HepG2 (cell line): ENCODE measurements around the gene SETD1A. TPM values are rescaled to one million over a fixed set of nuclear protein-coding genes. Genes with fewer than 3 reads are reported as not detected.

Experiments used
- ARHGAP35 ChIP-seq: sonication (generic); formaldehyde crosslinking; IDR thresholded peaks from 2 replicates; pipeline ENCODE4 v1.9.0; 2022; ENCODE audit warnings: mild to moderate bottlenecking, inconsistent platforms, moderate library complexity, missing genetic modification reagents, borderline replicate concordance
- FOXP4 ChIP-seq: sonication (generic); formaldehyde crosslinking; IDR thresholded peaks from 2 replicates; pipeline ENCODE4 v1.4.0; 2020; ENCODE audit warnings: missing genetic modification reagents
- GATAD2A ChIP-seq: IDR thresholded peaks from 2 replicates; pipeline ENCODE4 v1.6.1; 2016
- HNF1B ChIP-seq: sonication (generic); formaldehyde crosslinking; IDR thresholded peaks from 2 replicates; pipeline ENCODE4 v1.5.1; 2020; ENCODE audit warnings: mild to moderate bottlenecking, moderate library complexity, missing genetic modification reagents
- KAT7 ChIP-seq: IDR thresholded peaks from 2 replicates; pipeline ENCODE4 v1.6.1; 2018; ENCODE audit warnings: borderline replicate concordance, missing compliant biosample characterization
- MXD1 ChIP-seq: sonication (generic); formaldehyde crosslinking; IDR thresholded peaks from 2 replicates; pipeline ENCODE4 v1.4.0; 2020; ENCODE audit warnings: mild to moderate bottlenecking, missing genetic modification reagents
- RBFOX2 ChIP-seq: fragments of 200-400 bp; formaldehyde crosslinking; IDR thresholded peaks from 2 replicates; pipeline ENCODE4 v1.6.1; 2017; ENCODE audit warnings: low read depth, mild to moderate bottlenecking, low read length
- SMAD3 ChIP-seq: sonication (generic); formaldehyde crosslinking; IDR thresholded peaks from 2 replicates; pipeline ENCODE4 v1.4.0; 2020; ENCODE audit warnings: missing genetic modification reagents
- YEATS2 ChIP-seq: sonication (generic); formaldehyde crosslinking; IDR thresholded peaks from 2 replicates; pipeline ENCODE4 v1.4.0; 2020; ENCODE audit warnings: missing genetic modification reagents, borderline replicate concordance
- ZBTB14 ChIP-seq: sonication (generic); formaldehyde crosslinking; IDR thresholded peaks from 2 replicates; pipeline ENCODE4 v1.4.0; 2020; ENCODE audit warnings: missing genetic modification reagents
- ZFX ChIP-seq: sonication (generic); formaldehyde crosslinking; IDR thresholded peaks from 2 replicates; pipeline ENCODE4 v1.4.0; 2020; ENCODE audit warnings: mild to moderate bottlenecking, low read depth, missing genetic modification reagents, moderate library complexity
- ZNF441 ChIP-seq: sonication (generic); formaldehyde crosslinking; IDR thresholded peaks from 2 replicates; pipeline ENCODE4 v1.7.0; 2021; ENCODE audit warnings: missing genetic modification reagents, borderline replicate concordance
- ZNF782 ChIP-seq: sonication (generic); formaldehyde crosslinking; IDR thresholded peaks from 2 replicates; pipeline ENCODE4 v1.4.0; 2020; ENCODE audit warnings: missing genetic modification reagents, mild to moderate bottlenecking, borderline replicate concordance
- polyA plus RNA-seq, 8 experiments: library from polyadenylated mRNA; depleted of rRNA in 3 of 8; stranded (reverse) in 7 of 8; unstranded in 1 of 8; fragments of >200 nt; fragmentation: Illumina TruSeq in 4 of 8; extraction: Trizol in 4 of 8; gene quantifications; 2 replicates each; pipeline versions ENCODE4 v1.2.1 to v1.2.3, GENCODE V29; 2011 to 2016; ENCODE audit warnings: low read depth in 4 of 8, missing spikeins in 1 of 8, mixed read lengths in 1 of 8; ENCODE audit not compliant: insufficient read depth in 1 of 8
- total RNA-seq, 5 experiments: library from RNA; depleted of rRNA; stranded (reverse); fragments of >200 nt; fragmentation: Illumina TruSeq; extraction: Trizol; gene quantifications; 2 replicates each; pipeline ENCODE4 v1.2.3, GENCODE V29; 2016; ENCODE audit warnings: low read depth in 1 of 5
- TF ChIP-seq, protein P1 (sequence below), 2 experiments: sonication (generic) in 1 of 2; formaldehyde crosslinking in 1 of 2; IDR thresholded peaks; 2 replicates each; pipeline versions ENCODE4 v1.5.1 to v1.6.1; 2011 to 2020; ENCODE audit warnings: borderline replicate concordance in 1 of 2, low read depth in 1 of 2, low read length in 1 of 2, mild to moderate bottlenecking in 1 of 2, missing genetic modification reagents in 1 of 2, moderate library complexity in 1 of 2
- TF ChIP-seq, protein P2 (sequence below), 2 experiments: sonication (generic) in 1 of 2; formaldehyde crosslinking in 1 of 2; IDR thresholded peaks; 2 replicates each; pipeline versions ENCODE4 v1.4.0 to v1.6.1; 2018 to 2020; ENCODE audit warnings: missing genetic modification reagents in 2 of 2, borderline replicate concordance in 1 of 2, low read depth in 1 of 2, mild to moderate bottlenecking in 1 of 2, missing biosample characterization in 1 of 2

Gene SETD1A
- total and polyA plus RNA-seq, 2 of the 13 experiments (the other 11 are each of a cell fraction or from before 2014, with no cell fraction given), result 3.8 to 5.6 TPM

- TF ChIP-seq YEATS2 (CRISPR knock-in tag) (peak; percentile 43; the same call in 1 of the 2 replicates), MXD1 (CRISPR knock-in tag) (0 out of 2 replicates have a peak, but pooled peaks have one; percentile 72), HNF1B (CRISPR knock-in tag) (peak; percentile 86; the same call in 1 of the 2 replicates), ZNF782 (CRISPR knock-in tag) (peak; percentile 71; the same call in 1 of the 2 replicates), ZFX (CRISPR knock-in tag) (peak; percentile 54; the same call in 1 of the 2 replicates), FOXP4 (no peak; the same call in 1 of the 2 replicates), ZBTB14 (CRISPR knock-in tag) (no peak), SMAD3 (CRISPR knock-in tag) (peak; percentile 35; the same call in 1 of the 2 replicates), RBFOX2 (peak; percentile 51), GATAD2A (peak; percentile 49; the same call in 1 of the 2 replicates), ZNF441 (CRISPR knock-in tag) (peak; percentile 78), KAT7 (CRISPR knock-in tag) (peak; percentile 34; the same call in 1 of the 2 replicates), ARHGAP35 (CRISPR knock-in tag) (peak; percentile 60; the same call in 1 of the 2 replicates)
- TF ChIP-seq, protein P1, sequence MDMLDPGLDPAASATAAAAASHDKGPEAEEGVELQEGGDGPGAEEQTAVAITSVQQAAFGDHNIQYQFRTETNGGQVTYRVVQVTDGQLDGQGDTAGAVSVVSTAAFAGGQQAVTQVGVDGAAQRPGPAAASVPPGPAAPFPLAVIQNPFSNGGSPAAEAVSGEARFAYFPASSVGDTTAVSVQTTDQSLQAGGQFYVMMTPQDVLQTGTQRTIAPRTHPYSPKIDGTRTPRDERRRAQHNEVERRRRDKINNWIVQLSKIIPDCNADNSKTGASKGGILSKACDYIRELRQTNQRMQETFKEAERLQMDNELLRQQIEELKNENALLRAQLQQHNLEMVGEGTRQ (IDR thresholded peaks at IDR 0.05; ENCODE audit: low read depth, low read length), result peak; percentile 34; the same call in 1 of the 2 replicates
- TF ChIP-seq, protein P1 (CRISPR knock-in tag; IDR thresholded peaks at IDR 0.05; ENCODE audit: borderline replicate concordance), result peak; percentile 62; the same call in 1 of the 2 replicates
- TF ChIP-seq, protein P2, sequence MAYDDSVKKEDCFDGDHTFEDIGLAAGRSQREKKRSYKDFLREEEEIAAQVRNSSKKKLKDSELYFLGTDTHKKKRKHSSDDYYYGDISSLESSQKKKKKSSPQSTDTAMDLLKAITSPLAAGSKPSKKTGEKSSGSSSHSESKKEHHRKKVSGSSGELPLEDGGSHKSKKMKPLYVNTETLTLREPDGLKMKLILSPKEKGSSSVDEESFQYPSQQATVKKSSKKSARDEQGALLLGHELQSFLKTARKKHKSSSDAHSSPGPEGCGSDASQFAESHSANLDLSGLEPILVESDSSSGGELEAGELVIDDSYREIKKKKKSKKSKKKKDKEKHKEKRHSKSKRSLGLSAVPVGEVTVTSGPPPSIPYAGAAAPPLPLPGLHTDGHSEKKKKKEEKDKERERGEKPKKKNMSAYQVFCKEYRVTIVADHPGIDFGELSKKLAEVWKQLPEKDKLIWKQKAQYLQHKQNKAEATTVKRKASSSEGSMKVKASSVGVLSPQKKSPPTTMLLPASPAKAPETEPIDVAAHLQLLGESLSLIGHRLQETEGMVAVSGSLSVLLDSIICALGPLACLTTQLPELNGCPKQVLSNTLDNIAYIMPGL (CRISPR knock-in tag; IDR thresholded peaks at IDR 0.05; ENCODE audit: borderline replicate concordance in 1 of 2, low read depth in 1 of 2), result peak; percentile 69 to 79
These were observed 15.7 kb upstream of the SETD1A start (continued) for GRCh38 chr16:30941600-30942425.
